GM23248 (cell line): ENCODE data around the gene GNAQ. TPM values are rescaled to one million over a fixed set of nuclear protein-coding genes. Genes with fewer than 3 reads are reported as not detected.

Experiments used
- DNase-seq: peaks from one replicate; pipeline ENCODE4 v3.0.0-alpha.2; 2015
- H2AFZ ChIP-seq: fragments of 200-600 bp; sonication (generic); 2 replicates; pipeline ENCODE4 v1.6.1; 2016; ENCODE audit warnings: antibody characterized with exemption
- H3F3A ChIP-seq: fragments of 200-600 bp; sonication (generic); 2 replicates; pipeline ENCODE4 v1.6.1; 2016; ENCODE audit warnings: mild to moderate bottlenecking, antibody characterized with exemption, mixed run types; ENCODE audit not compliant: insufficient read depth
- H3K27ac ChIP-seq: fragments of 200-600 bp; sonication (generic); 2 replicates; pipeline ENCODE4 v1.5.1; 2016; ENCODE audit warnings: mild to moderate bottlenecking
- H3K27me3 ChIP-seq: fragments of 200-600 bp; sonication (generic); replicated peaks from 2 replicates; pipeline ENCODE4 v1.6.1; 2016; ENCODE audit warnings: mild to moderate bottlenecking; ENCODE audit not compliant: insufficient read depth
- H3K36me3 ChIP-seq: fragments of 200-600 bp; sonication (generic); 2 replicates; pipeline ENCODE4 v1.6.1; 2016; ENCODE audit warnings: low read depth, mild to moderate bottlenecking
- H3K4me1 ChIP-seq: fragments of 200-600 bp; sonication (generic); 2 replicates; pipeline ENCODE4 v1.6.1; 2016; ENCODE audit warnings: mild to moderate bottlenecking; ENCODE audit not compliant: insufficient read depth
- H3K4me2 ChIP-seq: fragments of 200-600 bp; sonication (generic); one replicate; pipeline ENCODE4 v1.6.1; 2016; ENCODE audit warnings: mild to moderate bottlenecking; ENCODE audit not compliant: unreplicated experiment
- H3K4me3 ChIP-seq: fragments of 200-600 bp; sonication (generic); 2 replicates; pipeline ENCODE4 v1.5.1; 2016; ENCODE audit warnings: mild to moderate bottlenecking
- H3K79me2 ChIP-seq: fragments of 200-600 bp; sonication (generic); 2 replicates; pipeline ENCODE4 v1.6.1; 2016; ENCODE audit warnings: mild to moderate bottlenecking; ENCODE audit not compliant: insufficient read depth
- H3K9ac ChIP-seq: fragments of 200-600 bp; sonication (generic); 2 replicates; pipeline ENCODE4 v1.6.1; 2016; ENCODE audit warnings: mild to moderate bottlenecking
- H3K9me2 ChIP-seq: fragments of 200-600 bp; sonication (generic); 2 replicates; pipeline ENCODE4 v1.6.1; 2016; ENCODE audit warnings: mixed run types, mild to moderate bottlenecking, moderate library complexity; ENCODE audit not compliant: insufficient read depth
- H3K9me3 ChIP-seq: fragments of 200-600 bp; sonication (generic); one replicate; pipeline ENCODE4 v1.6.1; 2017; ENCODE audit warnings: low read depth
- H4K20me1 ChIP-seq: fragments of 200-600 bp; sonication (generic); 2 replicates; pipeline ENCODE4 v1.6.0; 2016; ENCODE audit not compliant: insufficient read depth
- EZH2 ChIP-seq: fragments of 200-600 bp; sonication (generic); IDR thresholded peaks from 2 replicates; pipeline ENCODE4 v1.6.1; 2018; ENCODE audit warnings: antibody characterized with exemption, mild to moderate bottlenecking; ENCODE audit not compliant: insufficient read depth, poor library complexity, severe bottlenecking
- EZH2phosphoT487 ChIP-seq: fragments of 200-600 bp; sonication (generic); IDR thresholded peaks from 2 replicates; pipeline ENCODE4 v1.6.1; 2018; ENCODE audit warnings: antibody characterized with exemption, moderate library complexity, mild to moderate bottlenecking, low read depth; ENCODE audit not compliant: insufficient read depth
- WGBS, 2 experiments: methylation state at CpG; one replicate each; pipeline ENCODE4 v1.1.6; 2015 to 2017; ENCODE audit warnings: low lambda C conversion rate in 2 of 2, low coverage in 1 of 2; ENCODE audit errors: missing lambda C conversion rate in 2 of 2; 5-methylcytosine and 5-hydroxymethylcytosine counted together
- in situ Hi-C: fragments of 300-500 bp; cut with MboI; formaldehyde crosslinking; loops from 2 replicates; pipeline ENCODE4 v1.15.0; 2020
- polyA plus RNA-seq: library from polyadenylated mRNA; unstranded; fragments of >200 nt; fragmentation: Nextera tagmentation; extraction: Ambion mirVana; gene quantifications from 2 replicates; pipeline ENCODE4 v1.2.1, GENCODE V29; 2016
- total RNA-seq: library from RNA; depleted of rRNA; stranded (reverse); fragments of >200 nt; shearing (Covaris generic); gene quantifications from 2 replicates; pipeline ENCODE4 v1.2.3, GENCODE V29; 2014

GNAQ gene
- total and polyA plus RNA-seq, 2 experiments from 2014 or later: 11.5 to 32.7 TPM

DNA sequence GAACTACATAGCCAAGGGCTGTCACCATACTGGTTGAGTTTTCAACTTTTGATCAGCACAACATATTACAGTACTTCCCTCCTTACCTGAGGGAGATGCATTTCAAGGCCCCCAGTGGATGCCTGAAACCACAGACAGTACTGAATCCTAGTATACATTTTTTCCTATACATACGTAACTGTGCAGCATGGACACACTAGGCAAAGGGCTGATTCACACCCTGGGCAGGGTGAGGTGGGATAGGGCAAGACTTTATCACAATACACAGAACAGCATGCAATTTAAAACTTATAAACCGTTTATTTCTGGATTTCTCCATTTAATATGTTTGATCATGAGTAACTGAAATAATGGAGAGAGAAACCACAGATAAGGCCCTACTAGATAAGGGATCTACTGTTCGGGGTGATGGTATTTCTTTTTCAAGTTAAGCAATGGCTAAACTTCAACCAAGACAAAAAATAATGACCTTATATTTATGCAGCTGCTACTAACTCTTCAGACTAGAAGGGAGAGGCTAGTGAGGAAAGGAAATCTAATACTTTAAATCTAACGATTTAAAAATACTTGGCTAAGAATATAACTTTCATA lies 196.6 kb downstream of the GNAQ start:
- Histone ChIP-seq H3K4me2 (no peak overlapping the region), H3K27me3 (no peaks in the 10 kb centered on the region), H3K36me3 (no peaks in the 10 kb centered on the region), H3K79me2 (peaks cover 48% of the 10 kb centered on the region), H4K20me1 (no peaks in the 10 kb centered on the region), H3K9me2 (no peaks in the 10 kb centered on the region), H3K4me3 (no peak overlapping the region), H3F3A (peaks cover 13% of the 10 kb centered on the region), H3K9me3 (no peaks in the 10 kb centered on the region), H3K4me1 (peaks cover 28% of the 10 kb centered on the region), H2AFZ (no peak overlapping the region), H3K9ac (no peak overlapping the region), H3K27ac (no peak overlapping the region)
- no peak for TF ChIP-seq EZH2
- TF ChIP-seq EZH2phosphoT487: no peak
- WGBS, 2 experiments: 85% methylated on average over 4 of the region's 4 CpGs
- DNase-seq: no peak
- in situ Hi-C loops: no loop called here

DNA sequence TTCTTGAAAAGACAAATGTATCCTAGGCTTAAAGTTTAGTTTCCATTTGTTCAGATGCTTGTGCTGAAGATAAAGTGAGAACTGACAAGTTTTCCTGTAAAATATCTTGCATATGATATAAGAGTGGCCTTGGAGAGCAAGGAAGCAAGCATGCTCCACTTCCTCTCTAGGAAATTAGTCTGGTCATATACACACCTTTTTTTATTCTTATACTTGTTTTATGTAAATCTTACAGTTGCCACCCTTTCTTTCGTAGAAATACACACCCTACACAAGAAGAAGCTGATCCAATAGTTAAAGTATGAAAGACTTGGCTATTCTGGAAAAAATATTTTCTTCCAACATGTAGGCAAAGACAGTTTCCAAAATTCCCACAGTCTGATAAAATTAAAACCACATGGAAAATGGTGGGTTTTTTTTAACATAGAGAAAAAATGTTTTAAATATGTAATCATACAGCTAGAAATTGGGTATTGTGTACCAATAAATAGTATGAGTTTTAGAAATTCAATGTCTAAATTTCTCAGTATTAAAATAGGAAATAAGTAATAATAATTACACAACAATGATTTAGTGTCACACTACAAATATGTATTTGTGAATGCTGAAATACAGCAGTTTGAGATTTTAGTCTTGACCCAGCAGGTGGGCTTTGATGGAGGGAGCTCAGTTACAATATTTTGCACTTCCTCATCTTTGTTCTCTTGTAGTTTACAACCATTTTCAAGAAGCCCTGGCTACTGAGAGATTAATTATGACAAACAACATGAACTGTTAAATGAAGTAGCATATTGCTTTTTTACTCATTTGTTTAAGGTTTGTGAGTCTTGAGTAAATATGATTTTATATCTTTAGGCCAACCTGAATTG lies 197.8 kb downstream of the GNAQ start:
- no peak overlapping the region for H3K4me2 ChIP-seq
- no peaks in the 10 kb centered on the region for H3K9me2 ChIP-seq
- H2AFZ ChIP-seq: no peak overlapping the region
- peak; percentile 40 for DNase-seq
- no peaks in the 10 kb centered on the region for H3K27me3 ChIP-seq
- no peak for TF ChIP-seq EZH2phosphoT487
- no peak for TF ChIP-seq EZH2
- no peak overlapping the region for H3K9ac ChIP-seq
- H3K4me3 ChIP-seq: no peak overlapping the region
- no peaks in the 10 kb centered on the region for H3K9me3 ChIP-seq
- no peaks in the 10 kb centered on the region for H4K20me1 ChIP-seq
- no peaks in the 10 kb centered on the region for H3K36me3 ChIP-seq
- H3K4me1 ChIP-seq: peaks cover 16% of the 10 kb centered on the region
- 22 to 25% methylated on average over 1 of the region's 1 CpG for WGBS, 2 experiments
- 0 out of 2 replicates have a peak overlapping the region, but pooled peaks have one; percentile 5 for H3K27ac ChIP-seq
- in situ Hi-C loops: no loop called here
- H3K79me2 ChIP-seq: peaks cover 57% of the 10 kb centered on the region
- H3F3A ChIP-seq: peaks cover under 1% of the 10 kb centered on the region

DNA sequence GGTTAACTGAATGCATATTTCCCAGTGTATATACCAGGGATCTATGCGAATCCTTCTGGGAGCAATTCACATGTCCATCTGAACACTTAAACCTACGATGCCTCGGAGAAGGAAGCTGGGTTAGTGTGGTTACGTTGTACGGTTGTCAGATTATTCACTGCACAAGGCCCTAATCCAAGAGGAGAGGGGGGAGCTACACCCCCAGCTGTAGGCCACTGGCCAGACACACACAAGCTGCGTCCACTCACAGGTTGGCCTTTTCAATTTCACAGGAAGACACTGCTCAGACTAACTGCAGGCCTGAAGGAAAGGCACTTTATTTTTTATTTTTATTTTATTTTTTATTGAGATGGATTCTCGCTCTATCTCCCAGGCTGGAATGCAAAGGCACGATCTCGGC lies 199.0 kb downstream of the GNAQ start:
- in situ Hi-C loops: no loop called here
- no peaks in the 10 kb centered on the region for H4K20me1 ChIP-seq
- no peaks in the 10 kb centered on the region for H3F3A ChIP-seq

DNA sequence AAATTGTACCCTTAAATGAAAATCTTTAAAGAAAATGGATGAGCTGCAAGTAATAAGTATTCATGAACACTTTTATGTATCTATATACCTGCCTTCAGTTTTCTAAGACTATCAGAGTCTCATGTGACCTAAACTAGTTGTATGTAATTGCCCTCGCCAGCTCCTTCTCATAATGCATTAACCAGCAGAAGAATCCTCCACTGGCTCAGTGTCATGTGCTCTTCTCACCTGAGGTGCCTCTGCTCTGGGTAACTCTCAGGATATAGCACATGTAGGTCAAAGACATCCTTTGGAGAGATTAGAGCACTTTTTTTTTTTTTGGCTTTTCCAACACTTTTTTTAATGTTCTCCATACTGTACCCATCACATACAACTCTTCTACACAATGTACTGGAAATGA lies 199.8 kb downstream of the GNAQ start:
- Histone ChIP-seq H3K4me1 (peaks cover 15% of the 10 kb centered on the region), H4K20me1 (no peaks in the 10 kb centered on the region), H3K79me2 (peaks cover 61% of the 10 kb centered on the region), H3K9me2 (no peaks in the 10 kb centered on the region), H3K27ac (no peak overlapping the region), H3K4me2 (no peak overlapping the region), H3K9me3 (no peaks in the 10 kb centered on the region), H3K36me3 (no peaks in the 10 kb centered on the region), H2AFZ (no peak overlapping the region), H3K9ac (no peak overlapping the region), H3F3A (no peaks in the 10 kb centered on the region), H3K27me3 (no peaks in the 10 kb centered on the region), H3K4me3 (no peak overlapping the region)
- in situ Hi-C loops: no loop called here
- no peak for DNase-seq
- TF ChIP-seq EZH2 (no peak), EZH2phosphoT487 (no peak)
- 95 to 97% methylated on average over 1 of the region's 1 CpG for WGBS, 2 experiments

More for the DNA sequence above, 199.0 kb downstream of the GNAQ start:
- H3K36me3 ChIP-seq: no peaks in the 10 kb centered on the region
- WGBS, 2 experiments: 91 to 95% methylated on average over 9 of the region's 9 CpGs
- no peak overlapping the region for H3K4me3 ChIP-seq
- TF ChIP-seq EZH2phosphoT487: no peak
- TF ChIP-seq EZH2: no peak
- H3K79me2 ChIP-seq: peaks cover 65% of the 10 kb centered on the region
- DNase-seq: no peak
- no peaks in the 10 kb centered on the region for H3K27me3 ChIP-seq
- H3K9me3 ChIP-seq: no peaks in the 10 kb centered on the region
- H3K9me2 ChIP-seq: no peaks in the 10 kb centered on the region
- H2AFZ ChIP-seq: no peak overlapping the region
- no peak overlapping the region for H3K9ac ChIP-seq
- H3K4me1 ChIP-seq: peaks cover 15% of the 10 kb centered on the region
- H3K4me2 ChIP-seq: no peak overlapping the region
- H3K27ac ChIP-seq: no peak overlapping the region
